Caco-2 (cell line): ENCODE measurements around the gene VPS18. TPM values are rescaled to one million over a fixed set of nuclear protein-coding genes. Genes with fewer than 3 reads are reported as not detected.
A peak's percentile ranks its signal among the peaks of the same experiment; 100 is the strongest.

Experiments
- BruUV-seq: library from RNA; stranded (reverse); fragments of 400-500 nt; replicated peaks from 2 replicates; lab custom pipeline; 2021; lab: Mats Ljungman, UMichigan
- CTCF ChIA-PET: fragments of 300-600 bp; sonication (Branson Sonifier 250); formaldehyde crosslinking; loops from one replicate; lab custom pipeline; 2022; ENCODE audit warnings: antibody characterized with exemption; lab: Charles Lee
- POLR2A ChIA-PET: fragments of 300-600 bp; sonication (Branson Sonifier 250); formaldehyde crosslinking; loops from one replicate; lab custom pipeline; 2022; ENCODE audit warnings: antibody characterized with exemption; lab: Charles Lee
- DNase-seq, 2 experiments: peaks; one replicate each; pipeline versions ENCODE4 v3.0.0 to v3.0.0-alpha.2; 2020 to 2022
- H3K27me3 ChIP-seq: replicated peaks from 2 replicates; pipeline ENCODE4 v1.6.0; 2011; ENCODE audit warnings: low read length; ENCODE audit not compliant: control insufficient read depth, insufficient read depth
- H3K36me3 ChIP-seq: 2 replicates; pipeline ENCODE4 v1.5.1; 2011; ENCODE audit warnings: low read length; ENCODE audit not compliant: control insufficient read depth, insufficient read depth
- H3K4me1 ChIP-seq: fragments of 250-450 bp; sonication (Bioruptor Pico); 2 replicates; pipeline ENCODE4 v1.5.1; 2020; ENCODE audit warnings: mild to moderate bottlenecking
- H3K4me3 ChIP-seq: 2 replicates; pipeline ENCODE4 v1.5.1; 2011; ENCODE audit warnings: low read depth, mild to moderate bottlenecking, control low read depth, low read length
- H3K9me3 ChIP-seq: fragments of 250-450 bp; sonication (Bioruptor Pico); 2 replicates; pipeline ENCODE4 v1.5.1; 2020; ENCODE audit warnings: mild to moderate bottlenecking, moderate library complexity
- H3K27ac Mint-ChIP-seq: one replicate; pipeline ENCODE4 v1.8.0; 2022; ENCODE audit warnings: mixed read lengths; ENCODE audit not compliant: unreplicated experiment
- H3K27me3 Mint-ChIP-seq: one replicate; pipeline ENCODE4 v1.8.0; 2022; ENCODE audit warnings: mixed read lengths; ENCODE audit not compliant: insufficient read depth, unreplicated experiment
- H3K36me3 Mint-ChIP-seq: one replicate; pipeline ENCODE4 v1.8.0; 2022; ENCODE audit warnings: mild to moderate bottlenecking, mixed read lengths; ENCODE audit not compliant: insufficient read depth, unreplicated experiment
- H3K4me1 Mint-ChIP-seq: one replicate; pipeline ENCODE4 v1.8.0; 2022; ENCODE audit warnings: low read depth, mixed read lengths; ENCODE audit not compliant: unreplicated experiment
- H3K4me3 Mint-ChIP-seq: one replicate; pipeline ENCODE4 v1.8.0; 2022; ENCODE audit warnings: mild to moderate bottlenecking, moderate library complexity, mixed read lengths; ENCODE audit not compliant: unreplicated experiment
- H3K9me3 Mint-ChIP-seq: one replicate; pipeline ENCODE4 v1.8.0; 2022; ENCODE audit warnings: mixed read lengths; ENCODE audit not compliant: unreplicated experiment
- CTCF ChIP-seq, 2 experiments: fragments of 200-600 bp in 1 of 2; IDR thresholded peaks; 1 replicate in 1 of 2; 2 replicates in 1 of 2; pipeline versions ENCODE4 v1.5.1 to v1.8.0; 2011 to 2022; ENCODE audit warnings: antibody characterized with exemption in 1 of 2, control low read depth in 1 of 2, inconsistent platforms in 1 of 2, low read depth in 1 of 2, low read length in 1 of 2, mild to moderate bottlenecking in 1 of 2, moderate library complexity in 1 of 2; ENCODE audit not compliant: insufficient read depth in 1 of 2, severe bottlenecking in 1 of 2, unreplicated experiment in 1 of 2
- intact Hi-C: fragments of 100-400 bp; cut with micrococcal nuclease; formaldehyde crosslinking; loops from one replicate; pipeline ENCODE4 v1.10.0; 2022; ENCODE audit not compliant: unreplicated experiment
- total RNA-seq: library from RNA; stranded (reverse); gene quantifications from 2 replicates; pipeline ENCODE4 v1.2.3, GENCODE V29; 2022

VPS18 gene
- total RNA-seq, 1 experiment from 2014 or later: 29.3 TPM

GRCh38 chr15:40847223-40847961 is 46.9 kb upstream of the VPS18 start:
- ChIA-PET POLR2A (interaction anchor here (0.6 to 1.1 kb wide), 4 partner anchors 10 to 47 kb away, joined by 3 to 8 read pairs (median 4); partner anchors contain the start of genes DNAJC17, RHOV, VPS18 and ZFYVE19), CTCF (interaction anchor here (0.6 to 3.0 kb wide), 8 partner anchors 11 to 65 kb away, joined by 3 to 46 read pairs (median 6); partner anchors contain the start of genes DNAJC17, RHOV, VPS18 and ZFYVE19)
- H3K27me3 ChIP-seq: no peaks in the 10 kb centered on the region
- DNase-seq: peak; percentile 90 to 95
- intact Hi-C loops: loop anchor here (1.0 to 2.0 kb wide), 2 partner anchors 10 to 55 kb away; no protein-coding TSS in a partner anchor
- H3K4me1 Mint-ChIP-seq: peaks cover 29% of the 10 kb centered on the region
- H3K36me3 ChIP-seq: peaks cover 5% of the 10 kb centered on the region
- peaks cover 60% of the 10 kb centered on the region for H3K36me3 Mint-ChIP-seq
- peaks cover 39% of the 10 kb centered on the region for H3K4me1 ChIP-seq
- no peaks in the 10 kb centered on the region for H3K27me3 Mint-ChIP-seq
- peak overlapping the region; percentile 95 for H3K27ac Mint-ChIP-seq
- TF ChIP-seq CTCF (IDR thresholded peaks at IDR 0.05; ENCODE audit: insufficient read depth in 1 of 2, low read depth in 1 of 2, low read length in 1 of 2, severe bottlenecking in 1 of 2, unreplicated experiment in 1 of 2): no peak
- peak overlapping the region; percentile 85 for H3K4me3 ChIP-seq
- no peaks in the 10 kb centered on the region for H3K9me3 ChIP-seq
- BruUV-seq: no TSS peak
- no peaks in the 10 kb centered on the region for H3K9me3 Mint-ChIP-seq
- H3K4me3 Mint-ChIP-seq: peak overlapping the region; percentile 99

- no peak for TF ChIP-seq CTCF (IDR thresholded peaks at IDR 0.05; ENCODE audit: insufficient read depth in 1 of 2, low read depth in 1 of 2, low read length in 1 of 2, severe bottlenecking in 1 of 2, unreplicated experiment in 1 of 2)
- POLR2A ChIA-PET: no interaction called here
- CTCF ChIA-PET: interaction anchor here (0.9 kb wide), 1 partner anchor 43 kb away, joined by 5 read pairs; the partner anchor contains the start of gene VPS18
- Mint-ChIP-seq H3K4me3 (no peak overlapping the region), H3K36me3 (peaks cover 83% of the 10 kb centered on the region), H3K4me1 (peaks cover 32% of the 10 kb centered on the region), H3K27me3 (no peaks in the 10 kb centered on the region), H3K9me3 (no peaks in the 10 kb centered on the region), H3K27ac (peak overlapping the region; percentile 60)
- BruUV-seq: no TSS peak
- H3K4me1 ChIP-seq: peaks cover 31% of the 10 kb centered on the region
- DNase-seq: no peak
- peaks cover 9% of the 10 kb centered on the region for H3K36me3 ChIP-seq
- H3K4me3 ChIP-seq: no peak overlapping the region
- no peaks in the 10 kb centered on the region for H3K27me3 ChIP-seq
- intact Hi-C loops: no loop called here
- H3K9me3 ChIP-seq: no peaks in the 10 kb centered on the region
Measured at GRCh38 chr15:40850576-40851112, 43.6 kb upstream of the VPS18 start.

GRCh38 chr15:40852529-40852928 is 41.7 kb upstream of the VPS18 start:
- Mint-ChIP-seq H3K4me3 (no peak overlapping the region), H3K9me3 (no peaks in the 10 kb centered on the region), H3K4me1 (peaks cover 48% of the 10 kb centered on the region), H3K27me3 (no peaks in the 10 kb centered on the region), H3K36me3 (peaks cover 93% of the 10 kb centered on the region), H3K27ac (peak overlapping the region; percentile 60)
- Histone ChIP-seq H3K9me3 (no peaks in the 10 kb centered on the region), H3K36me3 (peaks cover 8% of the 10 kb centered on the region), H3K4me3 (no peak overlapping the region), H3K4me1 (peaks cover 26% of the 10 kb centered on the region), H3K27me3 (no peaks in the 10 kb centered on the region)
- TF ChIP-seq CTCF (IDR thresholded peaks at IDR 0.05; ENCODE audit: insufficient read depth in 1 of 2, low read depth in 1 of 2, low read length in 1 of 2, severe bottlenecking in 1 of 2, unreplicated experiment in 1 of 2): no peak
- POLR2A ChIA-PET: interaction anchor here (0.8 kb wide), 1 partner anchor 9 kb away, joined by 6 read pairs; no protein-coding TSS in a partner anchor
- intact Hi-C loops: no loop called here
- DNase-seq: no peak
- BruUV-seq: no TSS peak
- CTCF ChIA-PET: interaction anchor here (0.6 kb wide), 1 partner anchor 381 kb away, joined by 4 read pairs; no protein-coding TSS in a partner anchor
